ENCODE results near the gene GRXCR2.
"Not testable (repeated sequence)": the region's sequence is repeated elsewhere in the genome, so short reads cannot be mapped to it uniquely, and the experiment has no call there.

Gene GRXCR2

GRCh38 chr5:145872914-145873313, at the start of gene GRXCR2:
Gene GRXCR2, minus strand, starts transcription at chr5:145873014. Its CDS starts 46 bp downstream, at chr5:145872968.
- DNase-seq = no peak

GRCh38 chr5:145922059-145922458, 49.2 kb upstream of the GRXCR2 start:
- no peak for DNase-seq

GRCh38 chr5:145921211-145921610, 48.4 kb upstream of the GRXCR2 start:
- no peak for DNase-seq

- DNase-seq = no peak
Observed at GRCh38 chr5:145920542-145921210, 47.9 kb upstream of the GRXCR2 start.

- DNase-seq = no peak
Observed at GRCh38 chr5:145919413-145919812, 46.6 kb upstream of the GRXCR2 start.

- no peak for DNase-seq
Observed at GRCh38 chr5:145918397-145918796, 45.6 kb upstream of the GRXCR2 start.

- DNase-seq = no peak
Observed at GRCh38 chr5:145917288-145917687, 44.5 kb upstream of the GRXCR2 start.

GRCh38 chr5:145915970-145916638, 43.3 kb upstream of the GRXCR2 start:
- DNase-seq = no peak

- DNase-seq = no peak
Observed at GRCh38 chr5:145913701-145914100, 40.9 kb upstream of the GRXCR2 start.

- no peak for DNase-seq
Observed at GRCh38 chr5:145912594-145912993, 39.8 kb upstream of the GRXCR2 start.

GRCh38 chr5:145912019-145912418, 39.2 kb upstream of the GRXCR2 start:
- DNase-seq = no peak

- no peak for DNase-seq
Observed at GRCh38 chr5:145911164-145911563, 38.4 kb upstream of the GRXCR2 start.

- no peak for DNase-seq
Observed at GRCh38 chr5:145908206-145908960, 35.6 kb upstream of the GRXCR2 start.

- no peak for DNase-seq
Observed at GRCh38 chr5:145906401-145906800, 33.6 kb upstream of the GRXCR2 start.

GRCh38 chr5:145904743-145905142, 31.9 kb upstream of the GRXCR2 start:
- DNase-seq = no peak

- DNase-seq = no peak
Observed at GRCh38 chr5:145903867-145904266, 31.1 kb upstream of the GRXCR2 start.

- no peak for DNase-seq
Observed at GRCh38 chr5:145903113-145903512, 30.3 kb upstream of the GRXCR2 start.

- DNase-seq = no peak
Observed at GRCh38 chr5:145902421-145902820, 29.6 kb upstream of the GRXCR2 start.

- no peak for DNase-seq
Observed at GRCh38 chr5:145898171-145898570, 25.4 kb upstream of the GRXCR2 start.

GRCh38 chr5:145891378-145891777, 18.6 kb upstream of the GRXCR2 start:
- not testable (repeated sequence) for DNase-seq

- no peak for DNase-seq
Observed at GRCh38 chr5:145889611-145890010, 16.8 kb upstream of the GRXCR2 start.

GRCh38 chr5:145887976-145888574, 15.3 kb upstream of the GRXCR2 start:
- DNase-seq = no peak

- no peak for DNase-seq
Observed at GRCh38 chr5:145887217-145887616, 14.4 kb upstream of the GRXCR2 start.

GRCh38 chr5:145874765-145875164, 2.0 kb upstream of the GRXCR2 start:
- no peak for DNase-seq

All from DMS79 (cell line).